Breast epithelium (tissue), 4 donors: ENCODE data around the gene HEXD. TPM values are rescaled to one million over a fixed set of nuclear protein-coding genes. Genes with fewer than 3 reads are reported as not detected.

ENCODE experiments used
- DNase-seq, 2 donors: peaks; one replicate each; pipeline ENCODE4 v3.0.0-alpha.2; 2019; ENCODE audit warnings: low spot score in 2 of 2
- H3K27ac ChIP-seq, 2 donors: fragments of 200-600 bp; sonication (generic) in 1 of 2; one replicate each; pipeline ENCODE4 v1.5.1; 2016 to 2019; ENCODE audit warnings: mild to moderate bottlenecking in 1 of 2
- H3K27me3 ChIP-seq, 2 donors: fragments of 200-600 bp; sonication (generic) in 1 of 2; one replicate each; pipeline versions ENCODE4 v1.5.1 to v1.6.0; 2017 to 2019; ENCODE audit warnings: control low read depth in 1 of 2, mild to moderate bottlenecking in 1 of 2
- H3K36me3 ChIP-seq: fragments of 200-600 bp; one replicate; pipeline ENCODE4 v1.5.1; 2019
- H3K4me1 ChIP-seq, 2 donors: fragments of 200-600 bp; sonication (generic); one replicate each; pipeline ENCODE4 v1.5.1; 2016 to 2019; ENCODE audit warnings: control low read depth in 1 of 2
- H3K4me3 ChIP-seq, 3 donors: fragments of 200-600 bp; sonication (generic); 1 replicate in 2 of 3; 2 replicates in 1 of 3; pipeline ENCODE4 v1.5.1; 2016 to 2019; ENCODE audit warnings: mild to moderate bottlenecking in 3 of 3, moderate library complexity in 2 of 3
- H3K9me3 ChIP-seq, 2 donors: fragments of 200-600 bp; sonication (generic) in 1 of 2; one replicate each; pipeline ENCODE4 v1.5.1; 2016 to 2019; ENCODE audit warnings: control low read depth in 1 of 2
- CTCF ChIP-seq, 3 donors: fragments of 450-650 bp; IDR thresholded peaks; one replicate each; pipeline ENCODE4 v1.5.1; 2016 to 2017; ENCODE audit warnings: antibody characterized with exemption in 3 of 3, mild to moderate bottlenecking in 3 of 3, moderate library complexity in 3 of 3
- POLR2A ChIP-seq: fragments of 450-650 bp; IDR thresholded peaks from one replicate; pipeline ENCODE4 v1.6.1; 2016; ENCODE audit warnings: antibody characterized with exemption, mild to moderate bottlenecking, moderate library complexity
- POLR2AphosphoS5 ChIP-seq, 3 donors: sonication (generic); formaldehyde crosslinking; IDR thresholded peaks; one replicate each; pipeline ENCODE4 v1.6.1; 2017; ENCODE audit warnings: antibody characterized with exemption in 3 of 3
- intact Hi-C: fragments of 100-400 bp; cut with DNase I; formaldehyde crosslinking; loops from one replicate; pipeline ENCODE4 v1.15.1; 2023; ENCODE audit warnings: low total_unique reads
- total RNA-seq, 3 donors: library from RNA; depleted of rRNA; stranded (reverse); fragments of >200 nt; gene quantifications; one replicate each; pipeline ENCODE4 v1.1.0, GENCODE V29; 2016

Gene HEXD
- total RNA-seq, 3 donors from 2014 or later = 48.2 to 157 (median 68.2) TPM

- DNase-seq = no peak
- Histone ChIP-seq H3K27me3 (no peaks in the 10 kb centered on the region), H3K4me1 (peaks cover 2 to 6% of the 10 kb centered on the region in 2 donors), H3K9me3 (no peaks in the 10 kb centered on the region), H3K27ac (no peak overlapping the region), H3K4me3 (no peak overlapping the region), H3K36me3 (no peaks in the 10 kb centered on the region)
- intact Hi-C loops = loop anchor here (10.0 kb wide), 2 partner anchors 61 to 181 kb away; partner anchors contain the start of gene TEX19
- TF ChIP-seq CTCF (IDR thresholded peaks at IDR 0.05) = no peak
- TF ChIP-seq POLR2A = no peak
- TF ChIP-seq POLR2AphosphoS5 (IDR thresholded peaks at IDR 0.05) = no peak
Observed at GRCh38 chr17:82416264-82416663, 1.9 kb upstream of the HEXD start.

DNA sequence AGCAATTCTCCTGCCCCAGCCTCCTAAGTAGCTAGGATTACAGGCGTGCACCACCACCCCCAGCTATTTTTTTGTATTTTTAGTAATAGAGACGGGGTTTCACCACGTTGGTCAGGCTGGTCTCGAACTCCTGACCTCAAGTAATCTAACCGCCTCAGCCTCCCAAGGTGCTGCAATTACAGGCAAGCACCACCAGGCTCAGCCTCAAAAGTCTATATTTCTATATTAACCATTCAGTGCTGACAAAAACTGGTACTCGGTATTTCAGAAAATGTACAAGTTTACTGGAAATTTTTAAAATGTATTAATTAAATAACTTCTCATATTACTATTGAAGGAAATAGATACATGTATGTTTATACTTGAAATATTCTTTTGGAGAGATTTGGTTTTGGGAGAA lies 1.4 kb upstream of the HEXD start:
- Histone ChIP-seq H3K27me3 (no peaks in the 10 kb centered on the region), H3K9me3 (no peaks in the 10 kb centered on the region), H3K36me3 (no peaks in the 10 kb centered on the region), H3K4me3 (no peak overlapping the region), H3K4me1 (peaks cover 2 to 6% of the 10 kb centered on the region in 2 donors), H3K27ac (no peak overlapping the region)
- TF ChIP-seq CTCF (IDR thresholded peaks at IDR 0.05) (peak in 1 of 3 donors; percentile 8), POLR2A (no peak)
- intact Hi-C loops = loop anchor here (10.0 kb wide), 2 partner anchors 62 to 182 kb away; partner anchors contain the start of gene TEX19
- DNase-seq = no peak

DNA sequence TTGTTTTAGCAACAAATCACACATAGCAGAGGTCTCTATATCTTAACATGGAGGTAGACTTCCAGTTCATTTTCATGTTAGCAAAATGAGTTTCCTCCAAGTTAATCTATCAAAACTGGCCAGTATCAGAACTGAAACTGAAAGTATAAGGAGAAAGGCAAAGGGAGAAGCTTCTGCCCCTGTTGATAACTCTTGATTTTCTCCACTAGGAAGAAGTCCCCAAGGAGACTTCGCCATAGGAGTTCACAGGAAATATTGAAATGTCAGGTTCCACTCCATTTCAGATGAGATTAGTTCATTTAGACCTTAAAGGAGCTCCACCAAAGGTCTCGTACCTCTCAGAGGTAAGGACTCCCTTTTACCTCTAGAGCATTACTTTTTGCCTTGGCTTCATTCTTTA lies 1.4 kb downstream of the HEXD start:
- TF ChIP-seq CTCF (IDR thresholded peaks at IDR 0.05) = no peak
- no peak for TF ChIP-seq POLR2AphosphoS5 (IDR thresholded peaks at IDR 0.05)
- TF ChIP-seq POLR2A = no peak
- Histone ChIP-seq H3K36me3 (no peaks in the 10 kb centered on the region), H3K9me3 (peaks cover 6 to 8% of the 10 kb centered on the region in 2 donors), H3K27me3 (no peaks in the 10 kb centered on the region), H3K27ac (no peak overlapping the region), H3K4me3 (peak overlapping the region in 1 of 3 donors; percentile 98), H3K4me1 (peaks cover 2 to 6% of the 10 kb centered on the region in 2 donors)
- intact Hi-C loops = loop anchor here (10.0 kb wide), 2 partner anchors 65 to 185 kb away; partner anchors contain the start of gene TEX19
- no peak for DNase-seq

DNA sequence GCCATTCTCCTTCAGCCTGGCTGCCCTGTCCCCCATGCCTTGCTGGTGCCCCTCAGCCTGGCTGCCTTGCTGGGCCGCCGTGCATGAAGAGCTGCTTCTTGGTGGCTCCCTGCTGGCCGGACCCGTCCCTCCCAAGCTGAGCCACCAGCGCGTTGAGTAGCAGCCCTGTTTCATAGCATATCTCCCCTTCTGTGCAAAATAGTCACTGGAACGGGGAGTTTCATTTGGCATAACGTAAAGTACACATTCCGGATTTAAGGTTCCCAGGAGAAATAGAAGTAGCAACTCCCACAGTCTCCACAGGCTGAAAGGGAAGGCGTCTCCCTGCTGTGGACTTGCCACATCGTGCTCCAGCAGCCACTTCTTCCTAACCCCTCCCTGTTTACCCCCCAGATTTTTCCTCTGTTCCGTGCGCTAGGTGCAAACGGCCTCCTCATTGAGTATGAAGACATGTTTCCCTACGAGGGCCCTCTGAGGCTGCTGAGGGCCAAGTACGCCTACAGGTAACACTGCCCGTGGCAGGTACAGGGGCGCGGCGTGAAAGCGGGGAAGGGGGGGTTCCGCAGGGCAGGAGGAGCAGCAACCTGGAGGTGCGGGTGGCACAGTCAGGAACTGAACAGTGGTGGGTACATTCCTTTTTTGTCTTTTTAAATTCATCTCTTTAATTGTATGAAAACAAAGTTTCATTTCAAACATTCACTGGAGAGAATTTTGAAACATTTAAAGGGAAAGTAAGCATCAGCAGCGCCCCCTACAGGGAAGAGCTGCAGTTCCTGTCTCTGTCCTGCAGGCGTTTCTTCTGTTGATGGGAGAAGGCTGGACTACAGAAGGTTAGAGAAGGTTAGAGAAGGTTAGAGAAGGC lies 6.1 kb downstream of the HEXD start:
- DNase-seq = no peak

More for the DNA sequence above, 6.1 kb downstream of the HEXD start:
- no peak overlapping the region for H3K27ac ChIP-seq
- intact Hi-C loops = no loop called here
- peak overlapping the region; percentile 15 to 30 (median 28) for H3K4me3 ChIP-seq
- peaks cover 0 to 4% of the 10 kb centered on the region in 2 donors for H3K4me1 ChIP-seq
- no peaks in the 10 kb centered on the region for H3K36me3 ChIP-seq
- H3K9me3 ChIP-seq = peaks cover 6 to 8% of the 10 kb centered on the region in 2 donors
- TF ChIP-seq POLR2A = no peak
- peak in 2 of 3 donors; percentile 48 to 58 for TF ChIP-seq CTCF (IDR thresholded peaks at IDR 0.05)
- no peak for TF ChIP-seq POLR2AphosphoS5 (IDR thresholded peaks at IDR 0.05)
- no peaks in the 10 kb centered on the region for H3K27me3 ChIP-seq
